Esophagus squamous epithelium (tissue), 4 donors: ENCODE results near the gene ARAP1.

Experiments
- POLR2A ChIP-seq, 4 donors: fragments of 450-650 bp; IDR thresholded peaks; one replicate each; pipeline ENCODE4 v1.6.1; 2017; ENCODE audit warnings: antibody characterized with exemption in 4 of 4, mild to moderate bottlenecking in 4 of 4, moderate library complexity in 3 of 4
- TF ChIP-seq, protein P1 (sequence below), 6 experiments: fragments of 450-650 bp in 4 of 6; fragments of 200-600 bp in 2 of 6; sonication (generic) in 2 of 6; IDR thresholded peaks; one replicate each; pipeline ENCODE4 v1.5.1; 2016 to 2019; ENCODE audit warnings: antibody characterized with exemption in 6 of 6, mild to moderate bottlenecking in 4 of 6, moderate library complexity in 4 of 6

DNA sequence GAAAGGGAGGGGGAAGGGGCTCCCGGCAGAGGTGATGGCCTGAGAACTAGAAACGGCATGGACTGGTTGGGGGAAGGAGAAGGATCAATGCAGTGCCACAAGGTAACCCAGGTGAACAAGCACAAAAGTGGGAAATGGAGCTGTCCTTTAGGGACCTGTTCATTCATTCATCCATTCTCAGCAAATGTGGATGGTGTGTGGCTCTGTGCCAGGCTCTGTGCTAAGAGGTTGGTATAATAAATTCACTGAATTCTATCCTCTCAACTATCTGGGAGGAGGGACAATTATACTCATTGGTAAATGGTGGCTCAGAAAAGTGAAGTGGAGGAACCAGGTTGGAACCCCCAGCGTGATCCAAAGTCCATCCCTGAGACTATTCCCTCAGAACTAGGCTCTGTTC, 18.6 kb upstream of the ARAP1 start:
- TF ChIP-seq, protein P1, sequence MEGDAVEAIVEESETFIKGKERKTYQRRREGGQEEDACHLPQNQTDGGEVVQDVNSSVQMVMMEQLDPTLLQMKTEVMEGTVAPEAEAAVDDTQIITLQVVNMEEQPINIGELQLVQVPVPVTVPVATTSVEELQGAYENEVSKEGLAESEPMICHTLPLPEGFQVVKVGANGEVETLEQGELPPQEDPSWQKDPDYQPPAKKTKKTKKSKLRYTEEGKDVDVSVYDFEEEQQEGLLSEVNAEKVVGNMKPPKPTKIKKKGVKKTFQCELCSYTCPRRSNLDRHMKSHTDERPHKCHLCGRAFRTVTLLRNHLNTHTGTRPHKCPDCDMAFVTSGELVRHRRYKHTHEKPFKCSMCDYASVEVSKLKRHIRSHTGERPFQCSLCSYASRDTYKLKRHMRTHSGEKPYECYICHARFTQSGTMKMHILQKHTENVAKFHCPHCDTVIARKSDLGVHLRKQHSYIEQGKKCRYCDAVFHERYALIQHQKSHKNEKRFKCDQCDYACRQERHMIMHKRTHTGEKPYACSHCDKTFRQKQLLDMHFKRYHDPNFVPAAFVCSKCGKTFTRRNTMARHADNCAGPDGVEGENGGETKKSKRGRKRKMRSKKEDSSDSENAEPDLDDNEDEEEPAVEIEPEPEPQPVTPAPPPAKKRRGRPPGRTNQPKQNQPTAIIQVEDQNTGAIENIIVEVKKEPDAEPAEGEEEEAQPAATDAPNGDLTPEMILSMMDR (IDR thresholded peaks at IDR 0.05), result no peak
- TF ChIP-seq POLR2A (IDR thresholded peaks at IDR 0.05), result no peak
